Stimulated activated CD8-positive, alpha-beta memory T cell treated with anti-CD3 and anti-CD28 coated beads, Interleukin-7, amount 100 ng/mL, for 1 hour (primary cell): Measurements from ENCODE around the gene YJEFN3.
A peak's percentile ranks its signal among the peaks of the same experiment; 100 is the strongest.

ENCODE experiments used
- DNase-seq, 2 donors: peaks; one replicate each; pipeline ENCODE4 v3.0.0-alpha.2; 2020; ENCODE audit warnings: low read depth in 2 of 2

Gene YJEFN3

DNA sequence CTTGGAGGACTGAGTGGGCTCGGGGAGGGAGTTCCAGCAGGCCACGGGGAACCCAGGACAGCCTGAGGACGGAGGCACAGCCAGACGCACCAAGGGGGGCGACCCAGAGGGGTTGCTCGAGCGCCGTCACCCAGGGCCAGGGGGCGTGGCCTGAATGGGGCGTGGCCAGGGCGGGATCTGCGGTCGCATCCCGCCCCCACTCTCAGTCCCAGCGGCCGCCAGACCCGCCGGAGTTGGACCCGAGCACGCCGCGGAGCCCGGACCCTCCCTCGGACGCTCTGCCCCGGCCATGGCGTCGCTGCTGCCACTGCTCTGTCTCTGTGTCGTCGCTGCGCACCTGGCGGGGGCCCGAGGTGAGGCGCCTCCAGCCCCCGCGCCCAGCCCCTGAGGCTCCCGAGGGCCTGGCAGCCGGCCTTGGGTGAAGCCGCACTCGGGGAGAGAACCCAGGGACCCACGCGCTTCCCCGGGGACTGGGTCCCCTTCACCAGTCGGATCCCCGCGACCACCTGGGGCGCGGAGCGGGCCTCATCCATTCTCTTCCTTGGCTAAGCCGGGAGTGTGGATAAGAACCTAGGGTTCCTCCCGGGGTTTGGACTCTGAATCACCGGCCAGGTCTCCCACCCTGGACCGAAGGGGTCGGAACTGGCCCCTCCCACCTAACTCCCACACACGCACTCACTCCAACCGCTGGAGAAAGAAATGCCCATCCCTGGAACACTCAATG lies 9.5 kb downstream of the YJEFN3 start, which contains the start of gene CILP2:
TSS of gene CILP2 (plus strand) at position 205 of the 724 bp plus-strand sequence. CDS start at position 290, 85 bp downstream.
- no peak for DNase-seq

GRCh38 chr19:19538785-19539166 lies 10.1 kb downstream of the YJEFN3 start:
- no peak for DNase-seq

- DNase-seq = no peak
Observed at GRCh38 chr19:19539698-19540063, 11.0 kb downstream of the YJEFN3 start.

DNA sequence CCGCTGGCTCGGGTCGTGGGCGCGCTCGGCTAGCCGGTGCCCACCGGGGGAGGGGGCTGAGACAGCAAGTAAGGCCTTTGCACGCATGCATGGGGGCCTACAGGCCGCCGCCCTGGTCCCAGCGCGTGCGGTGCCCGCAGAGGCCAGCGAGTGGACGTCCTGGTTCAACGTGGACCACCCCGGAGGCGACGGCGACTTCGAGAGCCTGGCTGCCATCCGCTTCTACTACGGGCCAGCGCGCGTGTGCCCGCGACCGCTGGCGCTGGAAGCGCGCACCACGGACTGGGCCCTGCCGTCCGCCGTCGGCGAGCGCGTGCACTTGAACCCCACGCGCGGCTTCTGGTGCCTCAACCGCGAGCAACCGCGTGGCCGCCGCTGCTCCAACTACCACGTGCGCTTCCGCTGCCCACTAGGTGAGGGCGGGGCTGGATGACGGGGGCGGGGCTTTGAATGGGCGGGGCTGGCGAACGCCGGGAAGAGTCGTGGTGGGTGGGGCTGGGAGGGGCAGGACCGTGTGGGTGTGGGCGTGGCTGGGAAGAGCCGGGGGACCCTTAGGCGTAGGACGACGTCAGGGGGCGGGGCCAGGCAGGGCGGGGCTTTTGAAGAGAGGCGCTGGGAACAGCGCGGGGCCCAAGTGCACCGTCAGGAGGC lies 11.5 kb downstream of the YJEFN3 start:
- DNase-seq = peak in 1 of 2 donors; percentile 29

GRCh38 chr19:19540715-19541515 lies 12.2 kb downstream of the YJEFN3 start:
- DNase-seq = peak in 1 of 2 donors; percentile 51

DNA sequence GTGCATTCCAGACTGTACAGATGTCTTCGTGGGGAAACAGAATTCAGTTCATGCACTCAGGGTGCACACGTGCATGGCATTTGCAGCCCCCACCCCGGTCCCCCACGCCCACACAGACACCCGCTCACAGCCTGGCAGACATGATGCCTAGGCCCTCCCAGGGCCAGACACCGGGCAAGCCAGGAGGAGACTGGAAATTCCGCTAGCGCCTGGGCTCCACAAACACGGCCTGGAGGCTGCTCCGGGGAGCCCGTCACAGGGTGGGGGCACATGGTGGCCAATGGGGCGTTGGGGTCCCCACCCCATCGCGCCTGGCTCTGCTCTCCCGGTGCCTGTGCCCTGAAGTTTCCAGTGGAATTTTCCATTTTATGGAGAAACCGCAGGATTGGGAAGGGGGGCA lies 12.9 kb downstream of the YJEFN3 start:
- DNase-seq = no peak

GRCh38 chr19:19542507-19542906 lies 13.8 kb downstream of the YJEFN3 start:
- no peak for DNase-seq

DNA sequence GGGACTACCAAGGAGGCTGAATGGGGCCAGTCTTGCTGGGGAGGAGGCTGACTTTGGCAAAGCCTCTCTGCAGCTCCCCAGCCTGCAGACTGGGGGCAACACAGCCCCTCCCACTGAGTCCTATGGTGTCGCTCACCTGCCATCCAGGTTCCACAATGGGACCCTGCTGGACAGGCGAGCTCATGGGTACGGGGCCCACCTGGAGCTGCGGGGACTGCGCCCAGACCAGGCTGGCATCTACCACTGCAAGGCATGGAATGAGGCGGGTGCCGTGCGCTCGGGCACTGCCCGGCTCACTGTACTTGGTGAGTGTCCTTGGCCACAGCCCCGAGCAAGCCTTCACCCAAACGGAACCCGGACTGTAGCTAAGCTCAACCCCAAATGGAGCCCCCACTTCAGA lies 14.4 kb downstream of the YJEFN3 start:
- DNase-seq = no peak

DNA sequence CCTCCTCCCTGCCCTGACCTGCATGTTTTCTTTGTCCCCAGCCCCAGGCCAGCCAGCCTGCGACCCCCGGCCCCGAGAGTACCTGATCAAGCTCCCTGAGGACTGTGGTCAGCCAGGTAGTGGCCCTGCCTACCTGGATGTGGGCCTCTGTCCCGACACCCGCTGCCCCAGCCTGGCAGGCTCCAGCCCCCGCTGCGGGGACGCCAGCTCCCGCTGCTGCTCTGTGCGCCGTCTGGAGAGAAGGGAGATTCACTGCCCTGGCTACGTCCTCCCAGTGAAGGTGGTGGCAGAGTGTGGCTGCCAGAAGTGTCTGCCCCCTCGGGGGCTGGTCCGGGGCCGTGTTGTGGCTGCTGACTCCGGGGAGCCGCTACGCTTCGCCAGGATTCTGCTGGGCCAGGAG lies 14.9 kb downstream of the YJEFN3 start:
- no peak for DNase-seq

GRCh38 chr19:19544257-19544953 lies 15.7 kb downstream of the YJEFN3 start:
- no peak for DNase-seq

DNA sequence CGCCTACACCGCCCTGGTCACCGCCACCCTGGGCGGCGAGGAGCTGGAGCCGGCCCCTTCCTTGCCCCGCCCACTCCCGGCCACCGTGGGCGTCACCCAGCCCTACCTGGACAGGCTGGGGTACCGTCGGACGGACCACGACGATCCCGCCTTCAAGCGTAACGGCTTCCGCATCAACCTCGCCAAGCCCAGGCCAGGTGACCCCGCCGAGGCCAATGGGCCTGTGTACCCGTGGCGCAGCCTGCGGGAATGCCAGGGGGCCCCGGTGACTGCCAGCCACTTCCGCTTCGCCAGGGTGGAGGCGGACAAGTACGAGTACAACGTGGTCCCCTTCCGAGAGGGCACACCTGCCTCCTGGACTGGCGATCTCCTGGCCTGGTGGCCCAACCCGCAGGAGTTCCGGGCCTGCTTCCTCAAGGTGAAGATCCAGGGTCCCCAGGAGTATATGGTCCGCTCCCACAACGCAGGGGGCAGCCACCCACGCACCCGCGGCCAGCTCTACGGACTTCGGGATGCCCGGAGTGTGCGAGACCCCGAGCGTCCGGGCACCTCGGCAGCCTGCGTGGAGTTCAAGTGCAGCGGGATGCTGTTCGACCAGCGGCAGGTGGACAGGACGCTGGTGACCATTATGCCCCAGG lies 16.4 kb downstream of the YJEFN3 start:
- DNase-seq = no peak

- DNase-seq = no peak
Observed at GRCh38 chr19:19545707-19546106, 17.0 kb downstream of the YJEFN3 start.

- DNase-seq = no peak
Observed at GRCh38 chr19:19546751-19547162, 18.0 kb downstream of the YJEFN3 start.

- DNase-seq = no peak
Observed at GRCh38 chr19:19547674-19548336, 19.1 kb downstream of the YJEFN3 start.

DNA sequence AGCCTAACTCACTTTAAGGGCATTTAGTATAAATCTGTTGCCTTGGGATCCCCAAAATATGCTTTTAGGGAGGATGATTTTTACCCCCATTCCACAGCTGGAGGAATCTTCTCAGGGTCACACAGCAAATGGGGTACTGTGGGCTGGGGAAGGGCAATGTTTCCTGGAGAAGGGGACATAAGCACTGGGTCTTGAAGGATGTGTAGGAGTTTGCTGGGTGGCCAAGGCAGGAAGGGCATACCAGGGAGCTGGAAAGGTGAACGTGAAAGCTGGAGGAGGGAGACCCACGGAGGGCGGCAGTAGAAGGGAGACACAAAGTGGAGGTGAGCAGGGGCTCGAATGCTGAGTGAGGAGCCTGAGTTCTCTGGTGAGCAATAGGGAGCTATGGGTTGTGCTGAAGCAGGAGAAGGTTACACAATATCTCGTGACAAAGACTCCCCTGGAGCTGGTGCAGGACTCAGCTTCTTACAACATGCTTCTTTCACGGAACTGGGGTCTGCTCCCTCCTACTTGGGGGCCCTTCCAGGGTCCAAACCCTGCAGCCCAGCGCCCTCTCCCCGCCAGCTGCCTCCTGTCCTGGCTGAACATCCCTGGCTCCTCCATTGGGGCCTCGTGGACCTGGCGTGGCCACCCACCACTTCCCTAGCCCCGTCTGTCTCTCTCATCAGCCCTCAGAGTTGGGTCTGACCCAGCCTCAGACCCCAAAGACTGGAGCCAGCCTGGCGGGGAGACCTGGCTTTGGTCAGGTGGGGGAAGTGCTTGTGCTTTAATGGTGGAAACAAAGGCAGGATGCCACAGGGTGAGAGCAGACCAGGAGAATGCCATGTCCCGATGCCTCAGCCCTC lies 20.4 kb downstream of the YJEFN3 start:
- DNase-seq = no peak

DNA sequence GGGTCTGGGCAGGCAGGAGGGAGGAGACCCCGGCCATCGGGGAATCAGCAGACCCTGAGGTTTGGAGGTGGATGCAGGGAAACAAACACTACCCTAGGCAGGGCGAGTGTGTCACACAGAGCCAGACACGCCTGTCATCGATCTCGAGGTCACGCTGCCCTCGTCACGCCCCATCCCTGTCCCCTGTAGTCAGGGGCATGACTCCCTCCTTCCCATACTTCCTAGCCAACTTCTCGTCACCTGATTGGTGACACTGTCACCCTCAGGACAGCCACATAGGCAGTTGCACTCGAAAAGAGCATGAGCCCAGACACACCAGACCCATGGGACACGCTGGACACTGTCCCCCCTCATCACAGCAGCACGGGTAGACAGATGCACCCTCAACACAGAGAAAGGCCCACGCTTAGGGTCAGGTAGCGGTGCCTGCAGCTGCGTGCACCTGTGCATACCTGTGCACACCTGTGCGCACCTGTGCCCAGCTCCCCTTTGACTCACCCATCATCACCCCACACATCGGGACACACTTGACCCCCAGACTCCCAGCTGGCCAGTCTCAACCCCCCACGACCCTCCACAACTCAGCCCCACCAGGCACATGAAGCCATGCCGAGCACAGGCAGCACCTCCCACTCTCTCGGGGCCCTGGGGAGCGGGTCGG lies 21.2 kb downstream of the YJEFN3 start:
- DNase-seq = no peak

DNA sequence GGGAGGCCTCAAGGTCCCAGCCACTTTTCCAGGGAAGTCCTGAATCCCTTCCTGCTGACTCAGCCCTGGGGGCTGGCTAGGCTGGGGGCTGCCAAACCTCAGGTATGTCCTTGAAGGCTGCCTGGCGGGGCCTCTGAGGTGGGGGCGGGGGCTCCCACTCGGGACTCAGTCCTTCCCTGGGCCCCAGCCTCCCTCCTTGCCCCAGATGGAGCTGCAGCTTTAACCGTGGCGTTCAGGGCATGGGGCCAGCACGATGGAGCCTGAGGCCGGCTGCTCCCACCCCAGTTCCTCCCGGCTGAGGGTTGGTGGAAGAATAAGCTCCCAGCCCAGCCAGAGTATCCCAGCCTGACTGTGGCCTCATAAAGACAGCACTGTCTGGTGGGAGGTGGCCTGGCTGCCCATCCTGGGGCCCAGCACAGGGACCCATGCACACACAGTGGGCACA lies 21.8 kb downstream of the YJEFN3 start:
- no peak for DNase-seq

DNA sequence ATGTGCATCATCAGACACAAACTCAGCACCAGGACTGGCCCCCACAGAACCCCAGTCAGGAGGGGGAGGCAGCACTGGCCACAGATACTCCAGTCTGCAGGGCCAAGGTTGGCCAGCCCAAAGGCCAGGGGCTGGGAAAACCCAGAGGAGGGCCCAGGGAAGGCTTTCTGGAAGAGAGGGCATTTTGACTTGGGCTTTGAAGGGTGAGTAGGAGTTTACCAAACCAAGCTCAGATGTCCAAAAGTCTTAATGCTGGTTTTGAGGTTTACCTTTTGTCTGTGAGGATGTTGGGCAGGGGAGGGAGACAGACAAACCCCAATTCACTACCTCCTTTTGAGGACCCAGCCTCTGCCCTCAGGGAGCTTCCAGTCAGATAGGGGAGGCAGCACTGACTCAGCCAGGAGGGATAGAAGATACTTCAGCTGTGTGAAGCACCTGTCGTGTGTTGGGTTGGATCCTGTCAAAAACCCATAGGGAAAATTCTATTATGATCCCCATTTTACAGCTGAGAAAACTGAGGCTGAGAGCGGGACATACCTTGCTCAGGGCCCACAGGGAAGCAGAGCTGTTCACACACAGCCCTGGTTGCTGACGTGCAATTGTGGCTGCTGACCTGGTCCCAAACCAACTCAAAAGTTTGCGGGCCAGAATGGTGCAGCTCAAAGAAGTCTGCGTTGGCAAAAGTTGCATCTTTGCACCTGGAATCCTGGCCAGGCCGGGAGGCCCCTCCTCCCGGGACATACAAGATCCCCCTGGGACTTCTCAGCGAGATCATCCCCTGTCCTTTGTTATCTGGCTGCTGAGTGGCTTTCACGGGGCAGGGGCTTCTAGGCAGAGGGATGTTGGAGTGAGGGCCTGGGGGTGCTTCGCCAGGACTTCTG lies 22.5 kb downstream of the YJEFN3 start:
- DNase-seq = no peak

GRCh38 chr19:19551853-19552192 lies 23.1 kb downstream of the YJEFN3 start:
- DNase-seq = no peak
